ENCODE measurements around the gene ACAT1.
A peak's percentile ranks its signal among the peaks of the same experiment; 100 is the strongest.
"Not testable (repeated sequence)": the region's sequence is repeated elsewhere in the genome, so short reads cannot be mapped to it uniquely, and the experiment has no call there.

ACAT1 gene

GRCh38 chr11:108121274-108122155, at the start of gene ACAT1:
TSS of gene ACAT1 (plus strand) at chr11:108121567. CDS start at chr11:108121607, 40 bp downstream.
- DNase-seq (ENCODE audit: extremely low spot score, insufficient read length, low read depth): peak; percentile 84
- peak; percentile 96 for FAIRE-seq

DNA sequence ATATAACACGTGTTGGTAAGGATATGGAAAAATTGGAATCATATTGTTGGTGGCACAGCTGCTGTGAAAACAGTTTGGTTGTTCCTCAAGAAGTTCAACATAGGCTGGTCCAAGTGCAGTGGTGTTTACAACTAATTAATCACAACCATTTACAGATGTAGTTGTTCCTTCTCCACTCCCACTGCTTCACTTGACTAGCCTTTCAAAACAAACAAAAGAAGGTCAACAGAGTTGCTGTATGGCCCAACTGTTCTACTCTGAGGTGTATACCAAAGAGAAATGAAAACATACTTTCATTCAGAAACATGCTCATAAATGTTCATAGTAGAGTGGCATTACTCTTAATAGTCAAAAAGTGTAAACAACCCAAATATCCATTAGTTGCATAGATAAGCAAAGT, 36.6 kb upstream of the ACAT1 start:
- DNase-seq (ENCODE audit: extremely low spot score, insufficient read length, low read depth) (no peak), FAIRE-seq (no peak)

DNA sequence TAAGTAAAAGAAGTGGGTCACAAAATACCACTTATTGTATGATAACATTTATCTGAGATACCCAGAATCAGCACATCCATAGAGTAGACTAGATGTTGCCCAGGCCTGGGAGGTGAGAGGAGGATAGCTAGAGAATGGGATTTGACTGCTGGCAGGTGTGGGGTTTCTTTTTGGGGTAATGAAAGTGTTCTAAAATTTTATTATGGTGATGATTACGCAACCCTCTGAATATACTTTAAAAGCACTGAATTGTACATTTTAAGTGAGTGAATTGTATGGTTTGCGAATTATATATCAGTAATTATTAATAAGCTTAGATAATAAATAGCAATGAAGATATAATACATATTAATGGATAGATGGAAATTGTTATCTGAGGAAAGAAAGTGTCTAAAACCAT, 35.7 kb upstream of the ACAT1 start:
- DNase-seq (ENCODE audit: extremely low spot score, insufficient read length, low read depth) (no peak), FAIRE-seq (no peak)

DNA sequence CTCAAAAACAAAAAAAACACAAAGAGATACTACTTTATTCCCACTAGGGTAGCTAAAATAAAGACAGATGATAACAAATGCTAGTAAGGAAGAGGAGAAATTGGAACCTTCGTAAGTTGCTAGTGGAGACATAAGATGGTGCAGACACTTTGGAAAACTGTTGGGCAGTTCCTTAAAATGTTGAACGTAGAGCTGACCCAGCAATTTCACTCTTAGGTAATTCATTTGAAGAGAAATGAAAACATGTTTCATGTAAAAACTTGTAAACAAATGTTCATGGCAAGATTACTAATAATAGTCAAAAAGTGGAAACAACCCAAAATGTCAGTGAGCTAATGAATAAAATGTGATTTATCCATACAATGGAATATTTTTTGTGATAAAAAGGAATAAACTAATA, 29.2 kb upstream of the ACAT1 start:
- no peak for DNase-seq (ENCODE audit: extremely low spot score, insufficient read length, low read depth)
- no peak for FAIRE-seq

GRCh38 chr11:108093128-108093904, 28.1 kb upstream of the ACAT1 start:
- no peak for FAIRE-seq
- DNase-seq (ENCODE audit: extremely low spot score, insufficient read length, low read depth): no peak

- FAIRE-seq: no peak
- no peak for DNase-seq (ENCODE audit: extremely low spot score, insufficient read length, low read depth)
Measured at GRCh38 chr11:108097179-108097578, 24.2 kb upstream of the ACAT1 start.

DNA sequence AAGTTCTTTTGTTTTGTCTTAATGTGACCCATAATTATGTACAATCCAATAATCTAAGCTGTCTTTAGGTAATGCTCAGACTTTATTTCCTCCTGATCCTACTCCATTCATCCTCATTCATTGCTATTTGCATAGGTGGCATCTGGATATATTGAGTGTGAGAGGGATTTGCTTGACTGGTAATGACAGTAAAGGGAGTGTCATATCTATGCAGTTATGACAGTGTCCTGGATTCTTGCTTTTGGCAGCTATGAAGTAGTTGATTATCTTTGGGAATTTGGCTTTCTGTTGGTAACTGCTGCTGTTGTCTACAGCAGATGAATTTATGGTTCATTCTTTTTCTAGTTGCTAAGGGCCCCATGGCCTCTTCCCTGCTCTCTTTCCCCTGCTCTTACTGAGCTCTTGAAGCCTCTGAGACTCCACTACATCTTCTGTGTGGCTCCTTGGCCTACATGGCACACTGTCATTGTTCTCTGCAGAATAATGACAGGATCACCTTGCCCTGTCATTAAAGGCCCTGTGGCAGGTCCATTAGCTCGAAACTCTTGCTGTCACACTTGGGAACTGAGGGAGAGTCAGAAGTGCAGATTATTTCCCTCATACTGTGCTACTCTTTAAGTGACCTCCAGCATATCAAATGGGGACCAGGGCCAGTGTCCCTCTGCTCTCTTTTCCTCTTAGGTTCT, 20.1 kb upstream of the ACAT1 start:
- FAIRE-seq (no peak), DNase-seq (ENCODE audit: extremely low spot score, insufficient read length, low read depth) (no peak)

DNA sequence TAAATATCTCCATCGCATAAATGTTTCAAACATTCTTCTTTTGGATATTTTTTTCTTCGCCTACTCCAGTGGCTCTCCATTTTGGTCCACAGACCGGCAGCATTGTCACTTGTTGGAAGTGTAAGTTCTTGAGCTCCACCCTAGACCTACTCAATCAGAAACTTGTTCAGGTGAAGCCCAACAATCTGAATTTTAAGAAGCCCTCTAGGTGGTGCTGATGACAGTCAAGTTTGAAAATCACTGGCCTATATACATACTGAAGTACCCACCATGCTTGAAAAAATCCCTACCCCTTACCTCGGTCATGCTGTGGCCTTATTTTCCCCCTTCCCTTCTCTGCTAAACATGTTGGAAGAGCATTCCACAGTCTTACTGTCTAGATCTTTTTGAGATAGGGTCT, 10.2 kb upstream of the ACAT1 start:
- FAIRE-seq: no peak
- no peak for DNase-seq (ENCODE audit: extremely low spot score, insufficient read length, low read depth)

- no peak for DNase-seq (ENCODE audit: extremely low spot score, insufficient read length, low read depth)
- FAIRE-seq: no peak
Measured at GRCh38 chr11:108112057-108112456, 9.3 kb upstream of the ACAT1 start.

DNA sequence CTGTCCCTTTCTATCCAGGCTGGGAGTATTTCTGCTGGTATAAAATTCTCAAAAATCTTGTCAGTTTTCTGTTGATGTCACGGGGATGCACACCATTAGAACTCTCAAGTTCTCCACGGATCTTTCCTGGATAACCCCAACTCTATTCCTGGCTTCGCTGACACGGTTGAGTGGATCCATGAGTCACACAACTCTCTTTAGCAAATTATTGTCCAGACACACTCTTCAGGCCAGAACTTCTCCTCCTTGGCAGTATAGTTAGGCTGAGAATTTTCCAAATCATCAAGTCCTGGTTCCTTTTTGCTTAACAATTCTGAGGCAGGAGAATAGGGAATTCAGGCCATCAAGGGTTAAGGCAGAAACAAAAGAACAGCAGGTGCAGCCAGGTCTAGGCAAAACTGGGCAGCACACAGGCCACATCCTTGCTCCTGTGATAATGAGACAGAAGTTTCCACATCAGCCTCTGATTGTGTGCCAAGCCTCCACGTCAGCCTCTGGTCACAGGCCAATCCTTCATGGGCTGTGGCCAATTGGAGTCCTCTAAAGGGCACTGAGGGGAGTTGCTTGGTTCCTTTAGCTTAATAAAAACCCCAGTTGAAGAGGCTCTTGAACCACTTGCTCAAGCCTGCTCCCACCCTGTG, 5.7 kb upstream of the ACAT1 start:
- no peak for DNase-seq (ENCODE audit: extremely low spot score, insufficient read length, low read depth)

GRCh38 chr11:108117746-108118371, 3.5 kb upstream of the ACAT1 start:
- no peak for DNase-seq (ENCODE audit: extremely low spot score, insufficient read length, low read depth)
- peak; percentile 44 for FAIRE-seq

More for the DNA sequence above, 5.7 kb upstream of the ACAT1 start:
- FAIRE-seq: no peak

GRCh38 chr11:108120936-108121273, 462 bp upstream of the ACAT1 start:
- not testable (repeated sequence) for FAIRE-seq; DNase-seq (ENCODE audit: extremely low spot score, insufficient read length, low read depth)

DNA sequence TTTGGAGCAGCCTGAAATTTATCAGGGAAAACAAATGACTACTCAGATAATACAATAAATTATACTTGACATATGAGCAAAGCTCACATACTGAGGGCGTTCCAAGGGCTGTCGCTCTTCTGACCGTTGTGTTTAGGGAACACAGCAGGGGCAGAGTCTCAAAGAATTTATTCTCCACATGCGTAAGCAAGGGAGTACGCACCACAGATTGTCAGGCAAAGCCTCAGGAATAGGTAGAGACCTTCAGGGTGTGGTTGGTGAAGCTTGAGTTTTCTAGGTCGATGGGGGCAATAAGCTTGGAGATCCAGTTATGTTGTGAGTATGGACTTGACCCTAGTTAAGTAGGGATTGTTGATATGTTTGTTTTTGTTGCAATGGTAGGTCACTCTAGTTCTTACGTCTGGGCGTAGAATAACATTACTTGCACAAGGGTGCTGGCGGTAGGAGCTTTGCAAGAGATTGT, 830 bp downstream of the ACAT1 start:
- DNase-seq (ENCODE audit: extremely low spot score, insufficient read length, low read depth): no peak
- FAIRE-seq: no peak

DNA sequence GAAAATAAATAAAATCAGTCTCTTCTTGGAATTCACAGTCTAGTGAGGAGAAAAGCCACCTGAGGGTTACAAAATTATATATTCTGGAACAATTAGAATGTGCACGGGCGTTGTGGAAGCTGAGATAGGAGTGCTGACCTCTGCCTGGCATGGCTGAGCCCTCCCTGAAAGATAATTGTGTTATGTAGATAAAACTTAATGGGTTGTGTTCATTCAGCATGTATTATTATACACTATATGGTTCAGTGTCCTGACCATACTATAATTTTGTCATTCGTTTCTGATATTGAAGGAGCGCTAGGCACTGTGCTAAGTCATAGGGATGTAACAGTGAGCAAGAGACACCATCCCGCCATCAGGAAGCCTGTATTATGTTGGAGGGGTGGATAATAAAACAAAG, 3.7 kb downstream of the ACAT1 start:
- FAIRE-seq: no peak
- no peak for DNase-seq (ENCODE audit: extremely low spot score, insufficient read length, low read depth)

DNA sequence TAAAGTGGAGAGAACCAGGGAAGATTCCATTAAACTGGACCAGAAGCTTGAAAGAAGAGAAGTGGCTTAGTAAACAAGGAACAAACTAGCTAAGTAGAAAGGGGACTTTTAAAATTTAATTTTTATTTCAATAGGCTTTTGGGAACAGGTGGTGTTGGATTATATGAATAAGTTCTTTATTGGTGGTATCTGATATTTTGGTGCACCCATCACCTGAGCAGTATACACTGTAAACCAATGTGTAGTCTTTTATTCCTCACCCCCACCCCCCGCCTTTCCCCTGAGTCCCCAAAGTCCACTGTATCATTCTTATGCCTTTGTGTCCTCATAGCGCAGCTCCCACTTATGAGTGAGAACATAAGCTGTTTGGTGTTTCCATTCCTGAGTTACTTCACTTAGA, 7.4 kb downstream of the ACAT1 start:
- no peak for FAIRE-seq
- no peak for DNase-seq (ENCODE audit: extremely low spot score, insufficient read length, low read depth)

DNA sequence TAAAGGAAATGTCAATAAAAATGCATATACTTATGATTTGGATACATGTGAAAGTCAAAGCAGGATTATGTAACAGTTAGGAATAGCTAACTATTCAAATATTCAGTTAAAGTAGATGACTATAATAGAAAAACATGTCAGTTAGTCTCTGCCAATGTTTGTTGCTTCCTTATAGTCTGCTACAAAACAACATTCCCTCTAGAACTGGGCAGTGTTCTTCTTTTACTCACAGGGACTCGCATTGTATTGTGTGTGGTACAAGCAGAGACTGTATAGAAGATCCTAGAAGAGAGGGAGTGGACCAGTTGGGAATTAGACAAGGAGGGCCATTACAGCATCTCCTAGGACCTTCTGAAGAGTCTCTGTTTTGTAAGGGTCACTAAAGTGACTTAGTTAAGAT, 10.6 kb downstream of the ACAT1 start:
- no peak for DNase-seq (ENCODE audit: extremely low spot score, insufficient read length, low read depth)
- no peak for FAIRE-seq

DNA sequence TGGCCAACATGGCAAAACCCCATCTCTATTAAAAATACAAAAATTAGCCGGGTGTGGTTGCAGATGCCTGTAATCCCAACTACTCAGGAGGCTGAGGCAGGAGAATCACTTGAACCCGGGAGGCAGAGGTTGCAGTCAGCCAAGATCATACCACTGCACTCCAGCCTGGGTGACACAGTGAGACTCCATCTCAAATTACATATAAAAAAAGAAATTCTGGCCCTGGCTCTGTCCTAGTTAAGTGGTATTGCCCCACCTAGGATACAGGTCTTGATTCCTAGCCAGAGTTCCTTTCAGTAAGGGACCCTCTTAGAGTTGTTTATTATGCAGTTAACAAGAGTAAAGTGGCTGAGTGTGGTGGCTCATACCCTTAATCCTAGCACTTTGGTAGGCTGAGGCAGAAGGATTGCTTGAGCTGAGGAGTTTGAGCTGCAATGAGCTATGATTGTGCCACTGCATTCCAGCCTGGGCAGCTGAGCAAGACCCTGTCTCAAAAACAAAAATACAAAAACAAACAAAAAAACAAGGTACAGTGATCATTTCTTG, 11.7 kb downstream of the ACAT1 start:
- not testable (repeated sequence) for FAIRE-seq; DNase-seq (ENCODE audit: extremely low spot score, insufficient read length, low read depth)

DNA sequence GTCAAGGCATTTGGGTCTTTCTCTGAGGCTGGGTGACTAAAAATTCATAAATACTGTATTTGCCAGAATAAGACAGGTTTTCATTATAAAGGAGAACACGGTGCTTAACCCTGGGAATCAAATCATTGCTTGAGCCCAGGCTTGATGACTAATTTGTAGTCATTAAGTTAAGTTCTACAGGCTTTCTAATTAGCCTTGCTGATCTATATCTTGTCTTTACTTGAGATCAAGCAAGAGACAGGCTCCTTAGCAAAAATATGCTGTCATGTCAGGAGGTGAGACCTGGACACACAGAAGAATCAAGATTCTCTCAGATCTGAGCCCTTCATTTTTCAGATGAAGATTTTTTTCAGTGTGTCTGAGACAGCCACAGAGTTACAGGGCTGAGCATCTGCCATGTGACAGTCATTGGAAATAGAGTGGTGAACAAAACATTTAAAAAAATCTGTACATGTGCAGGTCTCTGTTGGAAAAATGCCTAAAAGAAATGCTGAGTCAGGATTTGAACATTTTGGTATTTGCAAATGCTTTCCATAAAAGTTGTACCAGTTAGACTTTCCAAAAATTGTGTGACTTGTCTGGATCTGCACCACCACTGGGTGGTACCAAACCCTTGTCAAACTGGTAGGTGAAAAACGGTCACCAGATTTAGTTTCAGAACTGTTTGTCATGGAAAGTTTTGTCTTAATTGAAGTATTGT, 14.6 kb downstream of the ACAT1 start:
- peak; percentile 73 for FAIRE-seq
- no peak for DNase-seq (ENCODE audit: extremely low spot score, insufficient read length, low read depth)

DNA sequence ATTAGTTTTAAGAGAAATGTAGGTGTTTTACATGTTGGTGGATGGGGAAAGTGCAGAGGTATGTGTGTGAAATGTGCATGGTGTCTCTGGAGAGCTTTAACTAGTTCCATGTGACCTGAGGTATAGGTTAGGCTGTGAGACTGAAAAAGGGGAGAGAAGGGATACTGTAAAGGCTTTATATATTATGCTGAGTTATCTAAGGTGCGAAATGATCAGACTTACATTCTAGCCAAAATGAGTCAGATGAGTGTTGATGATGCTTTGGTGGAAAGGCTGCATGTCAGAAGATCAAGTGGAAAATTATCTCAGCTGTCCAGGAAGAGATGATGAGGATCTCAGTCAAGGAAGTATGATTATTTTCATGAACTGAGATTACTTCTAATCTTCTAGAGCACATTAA, 15.8 kb downstream of the ACAT1 start:
- FAIRE-seq: no peak
- DNase-seq (ENCODE audit: extremely low spot score, insufficient read length, low read depth): no peak
